ENCODE results near the gene NANOGP8.

NANOGP8 gene

DNA sequence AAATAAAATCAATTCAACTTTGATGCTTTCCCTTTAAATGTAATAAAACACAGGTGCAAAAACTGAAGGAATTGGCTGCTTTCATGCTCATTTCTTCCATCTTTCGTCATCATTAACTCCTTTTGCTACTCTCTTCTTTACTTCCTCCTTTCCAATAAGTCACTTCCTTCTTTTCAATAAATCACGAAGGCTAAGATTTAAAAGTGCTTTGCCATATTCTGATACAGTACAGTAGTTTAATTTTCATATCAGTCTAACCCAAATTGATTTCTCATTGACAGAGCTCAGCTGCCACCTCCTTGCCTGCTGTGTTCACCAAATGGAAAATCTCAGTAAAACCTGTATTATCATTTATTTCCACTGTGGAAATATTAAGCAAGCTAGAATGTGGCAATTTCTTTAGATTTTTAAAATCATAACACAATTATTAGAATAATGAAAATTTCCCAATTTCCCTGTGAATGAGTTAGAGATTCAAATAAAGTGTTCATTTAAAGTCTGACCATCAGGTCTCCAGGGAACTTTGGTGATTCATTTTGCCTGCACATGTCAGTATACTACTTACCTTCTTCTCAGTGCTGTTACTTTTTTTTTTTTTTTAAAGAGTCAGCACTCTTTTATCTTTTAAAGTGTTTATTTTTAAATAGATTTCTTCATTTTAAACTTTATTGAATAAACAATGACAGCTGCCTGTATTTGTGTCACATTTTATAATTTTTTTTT, 41.6 kb downstream of the NANOGP8 start:
- H3K4me3 ChIP-seq (ENCODE audit: low read length) = no peak overlapping the region
- no peaks in the 10 kb centered on the region for H3K4me1 ChIP-seq (ENCODE audit: control insufficient read depth, insufficient read depth, low read length)
- no peaks in the 10 kb centered on the region for H3K27me3 ChIP-seq (ENCODE audit: control insufficient read depth, insufficient read depth, low read length)
- H3K9me3 ChIP-seq (ENCODE audit: control insufficient read depth, low read length) = no peaks in the 10 kb centered on the region
- no peak overlapping the region for H3K9ac ChIP-seq (ENCODE audit: low read length)
- no peaks in the 10 kb centered on the region for H3K36me3 ChIP-seq (ENCODE audit: control insufficient read depth, insufficient read depth, low read length)

- Histone ChIP-seq H3K9ac (ENCODE audit: low read length) (no peak overlapping the region), H3K27me3 (ENCODE audit: control insufficient read depth, insufficient read depth, low read length) (no peaks in the 10 kb centered on the region), H3K4me1 (ENCODE audit: control insufficient read depth, insufficient read depth, low read length) (no peaks in the 10 kb centered on the region), H3K36me3 (ENCODE audit: control insufficient read depth, insufficient read depth, low read length) (no peaks in the 10 kb centered on the region), H3K9me3 (ENCODE audit: control insufficient read depth, low read length) (no peaks in the 10 kb centered on the region), H3K4me3 (ENCODE audit: low read length) (no peak overlapping the region)
These were observed 44.5 kb downstream of the NANOGP8 start for GRCh38 chr15:35040339-35041255.

- Histone ChIP-seq H3K4me3 (ENCODE audit: low read length) (no peak overlapping the region), H3K9me3 (ENCODE audit: control insufficient read depth, low read length) (no peaks in the 10 kb centered on the region), H3K9ac (ENCODE audit: low read length) (no peak overlapping the region), H3K4me1 (ENCODE audit: control insufficient read depth, insufficient read depth, low read length) (no peaks in the 10 kb centered on the region), H3K36me3 (ENCODE audit: control insufficient read depth, insufficient read depth, low read length) (no peaks in the 10 kb centered on the region), H3K27me3 (ENCODE audit: control insufficient read depth, insufficient read depth, low read length) (no peaks in the 10 kb centered on the region)
These were observed 46.3 kb downstream of the NANOGP8 start for GRCh38 chr15:35038626-35039451.
